HG02642 (cell line): ENCODE results near the gene PCDHGA8.
"Not testable (repeated sequence)": the region's sequence is repeated elsewhere in the genome, so short reads cannot be mapped to it uniquely, and the experiment has no call there.

Source experiments
- ATAC-seq: cut with Tn5 transposase; IDR thresholded peaks from one replicate; pipeline ENCODE4 v1.9.1; 2021; ENCODE audit warnings: mild to moderate bottlenecking; ENCODE audit not compliant: unreplicated experiment, poor library complexity

The PCDHGA8 gene

GRCh38 chr5:141398608-141399007, 6.2 kb downstream of the PCDHGA8 start:
- ATAC-seq, result no peak

- no peak for ATAC-seq
Observed at GRCh38 chr5:141399555-141400258, 7.3 kb downstream of the PCDHGA8 start.

- ATAC-seq, result no peak
Observed at GRCh38 chr5:141402553-141403243, 10.3 kb downstream of the PCDHGA8 start, which contains the start of gene PCDHGA9. Gene PCDHGA9, plus strand, starts transcription at chr5:141402778. Its CDS starts 175 bp downstream, at chr5:141402953.

- ATAC-seq, result no peak
Observed at GRCh38 chr5:141403387-141403786, 11.0 kb downstream of the PCDHGA8 start.

- peak; percentile 79 for ATAC-seq
Observed at GRCh38 chr5:141407790-141408505, 15.5 kb downstream of the PCDHGA8 start, which contains the start of gene PCDHGB6. Gene PCDHGB6, plus strand, starts transcription at chr5:141408021. Its CDS starts 182 bp downstream, at chr5:141408203.

GRCh38 chr5:141409598-141410306, 17.3 kb downstream of the PCDHGA8 start:
- ATAC-seq, result no peak

- ATAC-seq, result no peak
Observed at GRCh38 chr5:141411575-141411974, 19.1 kb downstream of the PCDHGA8 start.

- peak; percentile 69 for ATAC-seq
Observed at GRCh38 chr5:141412854-141413539, 20.6 kb downstream of the PCDHGA8 start, which contains the start of gene PCDHGA10. Gene PCDHGA10, plus strand, starts transcription at chr5:141412987. Its CDS starts 189 bp downstream, at chr5:141413176.

GRCh38 chr5:141413540-141414069, 21.2 kb downstream of the PCDHGA8 start:
- ATAC-seq, result no peak

- not testable (repeated sequence) for ATAC-seq
Observed at GRCh38 chr5:141414548-141415274, 22.3 kb downstream of the PCDHGA8 start.

- ATAC-seq, result not testable (repeated sequence)
Observed at GRCh38 chr5:141415275-141415618, 22.8 kb downstream of the PCDHGA8 start.

- peak; percentile 84 for ATAC-seq
Observed at GRCh38 chr5:141417494-141418172, 25.2 kb downstream of the PCDHGA8 start, which contains the start of gene PCDHGB7. Gene PCDHGB7, plus strand, starts transcription at chr5:141417677. Its CDS starts 183 bp downstream, at chr5:141417860.

GRCh38 chr5:141419074-141419880, 26.8 kb downstream of the PCDHGA8 start:
- no peak for ATAC-seq

GRCh38 chr5:141420855-141421488, 28.5 kb downstream of the PCDHGA8 start, which contains the start of gene PCDHGA11:
Gene PCDHGA11, plus strand, starts transcription at chr5:141421051. Its CDS starts 177 bp downstream, at chr5:141421228.
- no peak for ATAC-seq

GRCh38 chr5:141421489-141421855, 29.0 kb downstream of the PCDHGA8 start:
- no peak for ATAC-seq

- no peak for ATAC-seq
Observed at GRCh38 chr5:141422742-141423291, 30.4 kb downstream of the PCDHGA8 start.
